ENCODE measurements around the gene TEKT1.
"Not testable (repeated sequence)": the region's sequence is repeated elsewhere in the genome, so short reads cannot be mapped to it uniquely, and the experiment has no call there.

The TEKT1 gene

DNA sequence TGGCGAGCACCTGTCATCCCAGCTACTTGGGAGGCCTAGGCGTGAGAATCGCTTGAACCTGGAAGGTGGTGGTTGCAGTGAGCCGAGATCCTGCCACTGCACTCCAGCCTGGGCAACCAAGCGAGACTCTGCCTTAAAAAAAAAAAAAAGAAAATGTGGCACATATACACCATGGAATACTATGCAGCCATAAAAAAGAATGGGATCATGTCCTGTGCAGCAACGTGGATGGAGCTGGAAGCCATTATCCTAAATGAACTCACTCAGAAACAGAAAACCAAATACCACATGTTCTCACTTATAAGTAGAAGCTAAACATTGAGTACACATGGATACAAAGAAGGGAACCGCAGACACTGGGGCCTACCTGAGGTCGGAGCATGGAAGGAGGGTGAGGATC lies 56.6 kb downstream of the TEKT1 start:
- DNase-seq (ENCODE audit: extremely low spot score, insufficient read length, low read depth); FAIRE-seq: not testable (repeated sequence)

DNA sequence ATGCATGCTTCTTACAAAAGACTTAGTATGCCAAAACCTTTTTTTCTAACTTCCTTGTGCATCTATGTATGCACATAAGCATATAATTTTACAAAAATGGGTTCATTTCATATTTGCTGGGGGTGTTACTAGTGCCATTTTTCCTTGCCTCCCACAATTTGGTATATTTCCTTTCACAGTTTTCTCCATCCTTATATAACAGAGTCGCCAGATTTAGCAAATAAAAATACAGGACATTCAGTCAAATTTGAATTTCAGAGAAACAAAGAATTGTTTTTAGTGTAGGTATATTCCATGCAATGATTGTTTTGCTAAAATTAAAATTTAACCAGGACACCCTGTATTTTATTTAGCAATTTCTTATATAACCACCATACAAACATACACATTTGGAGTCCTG lies 59.5 kb downstream of the TEKT1 start:
- DNase-seq (ENCODE audit: extremely low spot score, insufficient read length, low read depth) = no peak
- FAIRE-seq = no peak

DNA sequence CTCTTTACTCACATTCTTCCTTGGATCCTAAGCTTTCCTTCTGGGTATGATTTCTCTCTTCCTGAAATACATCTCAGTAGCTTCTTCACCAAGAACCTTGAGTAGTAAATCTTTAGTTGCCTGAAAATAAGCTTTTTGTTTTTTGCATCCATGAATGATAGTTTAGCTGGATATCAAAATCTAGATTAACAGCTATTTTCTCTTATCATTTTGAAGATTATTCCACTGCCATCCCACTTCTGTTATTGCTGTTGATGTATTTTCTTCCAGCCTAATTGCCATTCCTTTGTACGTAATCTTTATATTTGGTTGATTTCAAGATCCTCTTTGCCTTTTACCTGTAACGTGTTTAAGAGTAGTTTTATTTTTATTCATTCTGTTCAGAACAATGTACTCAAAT lies 63.1 kb downstream of the TEKT1 start:
- FAIRE-seq = no peak

DNA sequence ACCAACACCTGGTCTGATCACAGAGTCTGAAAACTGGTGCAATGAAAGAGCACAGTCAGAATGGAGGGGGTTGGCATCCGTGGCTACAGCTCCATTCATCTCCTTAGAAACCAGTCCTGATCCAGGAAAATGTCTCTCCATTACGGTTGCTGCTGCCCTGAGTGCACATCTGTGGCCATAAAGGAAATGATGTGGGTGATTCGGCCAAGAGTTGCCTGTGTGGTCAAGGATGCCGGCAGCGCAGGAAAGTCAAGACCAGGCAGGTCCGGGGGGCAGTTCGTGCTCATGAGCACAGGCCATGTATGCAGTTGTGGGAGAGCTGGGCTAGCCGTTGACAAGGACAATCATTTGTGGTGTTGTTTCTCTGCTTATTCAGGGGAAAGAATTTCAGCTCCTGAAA lies 69.8 kb downstream of the TEKT1 start:
- FAIRE-seq (no peak), DNase-seq (ENCODE audit: extremely low spot score, insufficient read length, low read depth) (no peak)

More for the DNA sequence above, 63.1 kb downstream of the TEKT1 start:
- DNase-seq (ENCODE audit: extremely low spot score, insufficient read length, low read depth) = no peak

DNA sequence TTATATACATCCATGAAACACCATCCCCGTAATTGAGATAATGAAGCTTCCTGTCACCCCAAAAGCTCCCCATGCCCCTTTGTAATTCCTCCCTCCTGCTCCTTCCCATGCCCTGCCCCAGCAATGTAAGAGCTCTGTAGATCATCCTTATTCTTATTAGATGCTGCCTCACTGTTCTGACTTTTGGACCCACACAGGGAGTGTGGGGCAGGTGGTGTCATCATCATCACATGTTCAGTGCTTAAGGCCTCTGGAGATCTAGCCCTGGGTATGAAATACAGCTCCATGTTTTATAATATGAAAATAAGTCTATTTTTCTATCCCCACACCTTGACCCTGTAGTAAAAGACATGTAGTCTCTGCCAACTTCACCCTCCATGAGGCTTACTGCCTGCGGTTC lies 73.8 kb downstream of the TEKT1 start:
- no peak for FAIRE-seq
- DNase-seq (ENCODE audit: extremely low spot score, insufficient read length, low read depth) = no peak

DNA sequence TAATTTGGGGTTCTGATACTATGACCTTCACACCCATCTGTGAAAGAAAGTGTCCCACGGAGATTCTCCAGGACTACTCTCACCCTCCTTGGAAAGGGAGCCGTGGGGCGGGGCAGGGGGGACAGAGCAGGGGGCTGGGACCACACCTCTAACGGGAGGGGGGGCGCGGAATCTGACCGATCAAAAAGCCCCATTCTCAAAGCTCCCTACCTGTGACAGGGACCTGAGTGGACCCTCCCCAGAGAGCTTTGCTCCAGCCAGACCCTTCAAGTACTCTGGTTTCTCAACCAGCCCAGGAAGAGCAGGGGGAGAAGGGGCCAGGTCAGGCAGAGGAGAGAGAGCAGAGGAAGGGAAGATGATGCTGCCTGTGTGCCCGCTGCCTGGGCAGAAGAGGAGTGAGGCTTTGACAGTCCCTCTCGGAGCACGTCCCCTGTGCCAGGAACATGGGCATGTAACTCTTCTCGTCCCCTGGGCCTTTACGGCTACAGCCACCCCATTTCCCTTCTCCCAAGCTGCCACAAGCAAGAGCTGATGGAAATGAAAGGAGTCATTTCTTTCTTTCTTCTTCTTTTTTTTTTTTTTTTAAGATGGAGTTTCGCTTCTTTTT lies 75.0 kb downstream of the TEKT1 start:
- FAIRE-seq (no peak), DNase-seq (ENCODE audit: extremely low spot score, insufficient read length, low read depth) (no peak)

DNA sequence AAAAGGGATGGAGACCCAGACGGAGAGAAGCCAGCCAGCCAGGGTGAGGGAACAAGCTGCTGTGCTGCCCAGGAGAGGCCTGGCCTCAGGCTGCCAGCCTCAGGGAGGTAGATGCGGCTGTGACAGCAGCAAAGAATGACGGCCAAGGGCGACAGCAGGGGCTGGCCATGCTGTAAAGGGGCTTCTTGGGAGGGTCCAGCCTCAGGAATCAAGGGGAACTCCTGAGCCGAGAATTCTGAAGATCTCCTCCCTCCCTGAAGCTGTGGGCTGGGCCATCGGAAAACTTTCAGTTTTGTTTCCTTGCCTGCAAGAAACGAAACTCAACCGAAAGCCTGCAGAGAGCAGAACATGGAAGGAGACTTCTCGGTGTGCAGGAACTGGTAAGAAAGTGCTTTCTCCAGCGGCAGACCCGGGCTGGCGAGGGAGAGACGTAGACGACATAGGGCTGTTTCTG lies 75.8 kb downstream of the TEKT1 start, which contains the start of gene XAF1:
Gene XAF1 (plus strand): TSS at position 316 of the 454 bp plus-strand sequence. CDS start 33 bp downstream, at position 349.
- FAIRE-seq (peak; percentile 97), DNase-seq (ENCODE audit: extremely low spot score, insufficient read length, low read depth) (no peak)

DNA sequence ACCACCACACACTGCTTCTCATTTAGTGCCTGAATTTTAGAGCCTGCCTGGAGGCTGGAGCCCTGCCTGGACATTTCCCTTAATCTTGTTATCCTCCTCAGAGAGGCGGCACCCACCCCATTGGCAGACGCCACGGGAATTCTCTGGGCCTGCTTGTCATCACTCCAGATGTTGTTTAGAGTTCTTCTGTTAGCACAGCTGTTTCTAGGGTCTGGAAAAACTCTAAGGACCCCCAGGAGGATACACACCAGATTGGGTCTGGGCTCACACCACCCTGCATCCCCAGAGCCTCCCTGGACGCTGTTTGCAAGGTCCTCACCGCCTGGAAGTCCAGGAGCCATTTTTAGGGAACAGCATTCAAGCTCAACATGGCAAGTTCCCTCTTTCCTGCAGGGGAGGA lies 76.2 kb downstream of the TEKT1 start:
- DNase-seq (ENCODE audit: extremely low spot score, insufficient read length, low read depth) = no peak
- FAIRE-seq = no peak

DNA sequence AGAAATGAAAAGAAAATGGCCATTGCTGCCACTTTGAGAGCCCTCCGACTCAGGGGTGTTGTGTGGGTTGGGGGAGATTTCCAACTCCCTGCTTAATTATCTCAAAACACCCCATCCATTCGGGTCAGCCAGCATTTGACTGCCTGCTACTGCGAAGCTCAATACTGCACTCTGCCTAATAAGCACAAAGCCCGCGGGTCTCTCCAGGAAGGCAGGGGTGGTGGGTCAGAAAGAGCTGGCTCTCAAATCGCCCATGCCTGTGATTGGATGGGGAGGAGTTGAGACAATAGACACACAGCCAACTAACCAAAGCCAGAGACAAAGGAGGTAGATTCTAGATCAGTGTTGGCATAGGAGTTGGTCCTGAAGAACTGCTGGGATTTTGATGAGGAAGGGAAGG lies 78.0 kb downstream of the TEKT1 start:
- DNase-seq (ENCODE audit: extremely low spot score, insufficient read length, low read depth) (no peak), FAIRE-seq (no peak)

DNA sequence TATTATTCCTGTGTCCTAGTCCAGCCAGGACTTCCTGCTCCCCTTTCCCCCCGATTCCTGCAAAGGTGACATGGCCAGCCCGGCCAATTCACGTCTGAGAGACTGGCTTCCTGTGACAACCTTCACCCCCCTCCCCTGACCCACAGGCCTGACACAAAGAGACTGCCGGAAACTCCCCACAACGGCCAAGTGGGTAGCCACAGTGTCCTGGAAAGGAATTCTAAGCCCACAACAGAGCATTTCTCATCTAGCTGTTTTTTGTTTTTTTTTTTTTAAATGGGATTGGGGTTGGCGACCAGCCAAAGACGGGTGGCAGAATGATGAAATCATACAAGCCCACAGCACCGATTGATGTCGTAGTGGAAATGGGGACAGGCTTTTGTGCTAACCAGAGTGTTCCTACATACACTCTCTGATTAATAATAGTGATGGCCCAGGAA lies 78.5 kb downstream of the TEKT1 start:
- no peak for DNase-seq (ENCODE audit: extremely low spot score, insufficient read length, low read depth)
- FAIRE-seq = no peak

DNA sequence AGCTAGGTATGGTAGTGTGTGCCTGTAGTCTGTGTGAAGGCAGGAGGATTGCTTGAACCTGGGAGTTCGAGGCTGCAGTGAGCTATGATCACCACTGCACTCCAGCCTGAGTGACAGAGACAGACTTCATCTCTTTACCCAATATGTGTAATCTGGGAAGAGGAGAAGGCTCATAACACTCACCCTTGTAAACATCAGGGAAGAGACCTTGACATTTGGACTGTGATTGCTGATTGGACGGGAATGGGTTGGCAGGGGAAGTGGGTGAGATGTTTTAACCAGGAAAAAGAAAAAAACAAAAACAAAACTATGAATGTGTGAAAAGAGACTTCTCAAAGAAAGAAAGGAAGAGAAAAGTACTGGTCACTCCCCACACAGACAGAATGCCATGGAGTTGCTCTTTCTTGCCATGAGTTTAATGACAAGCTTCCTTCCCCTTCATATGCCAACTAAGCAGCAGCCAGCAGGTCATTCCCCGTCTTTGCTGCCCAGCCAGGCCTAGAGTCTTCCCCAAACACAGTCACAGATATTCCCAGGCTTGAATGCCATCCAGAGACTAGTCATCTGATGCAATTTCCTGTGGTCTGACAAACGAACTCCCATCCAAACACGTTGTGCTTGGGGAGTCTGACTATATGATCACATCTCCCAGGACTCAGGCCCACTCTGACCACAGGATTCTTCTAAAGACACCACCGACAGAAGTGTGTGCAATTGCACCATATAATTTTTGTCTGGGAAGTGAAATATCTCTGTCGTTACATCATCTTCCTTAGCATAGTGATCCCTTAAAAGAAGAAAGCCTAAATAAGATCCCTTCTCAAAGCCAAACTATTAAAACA lies 79.2 kb downstream of the TEKT1 start:
- DNase-seq (ENCODE audit: extremely low spot score, insufficient read length, low read depth) (no peak), FAIRE-seq (no peak)

DNA sequence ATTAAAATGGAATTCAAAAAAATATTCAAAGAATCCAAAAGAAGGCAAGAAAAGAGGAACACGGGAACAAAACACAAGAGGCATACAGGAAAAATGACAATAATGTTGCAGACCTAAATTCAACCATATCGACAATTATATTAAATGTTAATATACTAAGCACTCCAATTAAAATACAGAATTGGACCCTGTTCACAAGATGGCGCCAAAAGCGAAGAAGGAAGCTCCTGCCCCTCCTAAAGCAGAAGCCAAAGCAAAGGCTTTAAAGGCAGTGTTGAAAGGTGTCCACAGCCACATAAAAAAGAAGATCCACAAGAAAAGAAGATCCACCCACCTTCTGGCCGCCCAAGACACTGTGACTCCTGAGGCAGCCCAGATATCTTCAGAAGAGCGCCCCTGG lies 82.0 kb downstream of the TEKT1 start:
- no peak for DNase-seq (ENCODE audit: extremely low spot score, insufficient read length, low read depth)
- no peak for FAIRE-seq

DNA sequence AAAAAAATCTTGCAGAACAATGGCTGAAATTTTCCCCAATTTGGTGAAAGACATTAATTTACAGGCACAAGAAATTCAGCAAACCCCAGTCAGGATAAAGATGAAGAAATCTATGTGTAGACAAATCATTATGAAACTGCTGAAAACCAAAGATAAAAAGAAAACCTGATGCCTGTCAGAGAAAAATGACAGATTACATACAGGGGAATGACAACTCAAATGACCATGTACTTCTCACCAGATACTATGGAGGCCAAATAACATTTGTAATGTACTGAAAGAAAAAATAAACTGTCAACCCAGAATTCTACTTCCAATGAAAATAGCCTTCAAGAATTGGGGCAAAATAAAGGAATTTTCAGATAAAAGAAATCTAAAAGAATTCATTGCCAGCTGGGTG lies 82.9 kb downstream of the TEKT1 start:
- FAIRE-seq (no peak), DNase-seq (ENCODE audit: extremely low spot score, insufficient read length, low read depth) (no peak)
